ENCODE data around the gene PPP1R12B.
"Not testable (repeated sequence)": the region's sequence is repeated elsewhere in the genome, so short reads cannot be mapped to it uniquely, and the experiment has no call there.

DNA sequence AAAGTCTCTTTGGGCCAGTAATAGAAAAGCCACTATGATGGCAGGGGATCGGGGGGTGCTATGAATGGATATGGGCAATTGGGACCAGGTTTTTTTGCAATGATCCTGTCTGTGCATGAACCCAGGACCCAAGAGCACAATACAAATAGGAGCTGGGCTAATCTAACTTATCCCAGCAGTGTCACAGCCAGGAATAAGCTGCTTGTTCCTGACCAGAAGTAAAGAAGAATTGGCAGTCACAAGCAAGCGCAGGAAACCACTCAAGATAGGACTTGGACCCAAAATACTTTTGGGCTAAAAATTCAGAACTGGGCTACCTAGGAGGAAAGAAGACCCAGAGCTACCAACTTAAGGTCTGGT, 172.3 kb downstream of the PPP1R12B start:
- not testable (repeated sequence) for TF ChIP-seq EZH2 (IDR thresholded peaks at IDR 0.05)
- TF ChIP-seq, protein P1, sequence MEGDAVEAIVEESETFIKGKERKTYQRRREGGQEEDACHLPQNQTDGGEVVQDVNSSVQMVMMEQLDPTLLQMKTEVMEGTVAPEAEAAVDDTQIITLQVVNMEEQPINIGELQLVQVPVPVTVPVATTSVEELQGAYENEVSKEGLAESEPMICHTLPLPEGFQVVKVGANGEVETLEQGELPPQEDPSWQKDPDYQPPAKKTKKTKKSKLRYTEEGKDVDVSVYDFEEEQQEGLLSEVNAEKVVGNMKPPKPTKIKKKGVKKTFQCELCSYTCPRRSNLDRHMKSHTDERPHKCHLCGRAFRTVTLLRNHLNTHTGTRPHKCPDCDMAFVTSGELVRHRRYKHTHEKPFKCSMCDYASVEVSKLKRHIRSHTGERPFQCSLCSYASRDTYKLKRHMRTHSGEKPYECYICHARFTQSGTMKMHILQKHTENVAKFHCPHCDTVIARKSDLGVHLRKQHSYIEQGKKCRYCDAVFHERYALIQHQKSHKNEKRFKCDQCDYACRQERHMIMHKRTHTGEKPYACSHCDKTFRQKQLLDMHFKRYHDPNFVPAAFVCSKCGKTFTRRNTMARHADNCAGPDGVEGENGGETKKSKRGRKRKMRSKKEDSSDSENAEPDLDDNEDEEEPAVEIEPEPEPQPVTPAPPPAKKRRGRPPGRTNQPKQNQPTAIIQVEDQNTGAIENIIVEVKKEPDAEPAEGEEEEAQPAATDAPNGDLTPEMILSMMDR (IDR thresholded peaks at IDR 0.05) = not testable (repeated sequence)

Data from neural progenitor cell (in vitro differentiated cells).